K562 (cell line): ENCODE results near the gene ARF1. TPM values are rescaled to one million over a fixed set of nuclear protein-coding genes. Genes with fewer than 3 reads are reported as not detected.

ENCODE experiments used
- polyA plus RNA-seq, 8 experiments: library from polyadenylated mRNA; depleted of rRNA in 4 of 8; stranded (reverse) in 5 of 8; unstranded in 3 of 8; fragments of >200 nt; fragmentation: Nextera tagmentation in 2 of 8; fragmentation: Illumina TruSeq in 1 of 8; extraction: Ambion mirVana in 2 of 8; extraction: Trizol in 1 of 8; gene quantifications; 2 replicates each; pipeline versions ENCODE4 v1.2.1 to v1.2.3, GENCODE V29; 2011 to 2014; ENCODE audit warnings: inconsistent platforms in 1 of 8, missing spikeins in 1 of 8
- total RNA-seq, 7 experiments: library from RNA; depleted of rRNA in 6 of 7; stranded (reverse); fragments of >200 nt in 6 of 7; fragmentation: Illumina TruSeq in 2 of 7; extraction: Trizol in 2 of 7; gene quantifications; 2 replicates each; pipeline versions ENCODE4 v1.2.1 to v1.2.3, GENCODE V29; 2011 to 2021; ENCODE audit warnings: low replicate concordance in 1 of 7
- TF ChIP-seq, protein P1 (sequence below): fragments of 200-600 bp; sonication (generic); IDR thresholded peaks from one replicate; pipeline ENCODE4 v1.6.1; 2012; ENCODE audit warnings: mild to moderate bottlenecking, low read depth, low read length, inconsistent platforms

ARF1 gene
- total and polyA plus RNA-seq, 9 of the 15 experiments (the other 6 are each of a cell fraction or from before 2014, with no cell fraction given), result 69.8 to 593 (median 325) TPM

DNA sequence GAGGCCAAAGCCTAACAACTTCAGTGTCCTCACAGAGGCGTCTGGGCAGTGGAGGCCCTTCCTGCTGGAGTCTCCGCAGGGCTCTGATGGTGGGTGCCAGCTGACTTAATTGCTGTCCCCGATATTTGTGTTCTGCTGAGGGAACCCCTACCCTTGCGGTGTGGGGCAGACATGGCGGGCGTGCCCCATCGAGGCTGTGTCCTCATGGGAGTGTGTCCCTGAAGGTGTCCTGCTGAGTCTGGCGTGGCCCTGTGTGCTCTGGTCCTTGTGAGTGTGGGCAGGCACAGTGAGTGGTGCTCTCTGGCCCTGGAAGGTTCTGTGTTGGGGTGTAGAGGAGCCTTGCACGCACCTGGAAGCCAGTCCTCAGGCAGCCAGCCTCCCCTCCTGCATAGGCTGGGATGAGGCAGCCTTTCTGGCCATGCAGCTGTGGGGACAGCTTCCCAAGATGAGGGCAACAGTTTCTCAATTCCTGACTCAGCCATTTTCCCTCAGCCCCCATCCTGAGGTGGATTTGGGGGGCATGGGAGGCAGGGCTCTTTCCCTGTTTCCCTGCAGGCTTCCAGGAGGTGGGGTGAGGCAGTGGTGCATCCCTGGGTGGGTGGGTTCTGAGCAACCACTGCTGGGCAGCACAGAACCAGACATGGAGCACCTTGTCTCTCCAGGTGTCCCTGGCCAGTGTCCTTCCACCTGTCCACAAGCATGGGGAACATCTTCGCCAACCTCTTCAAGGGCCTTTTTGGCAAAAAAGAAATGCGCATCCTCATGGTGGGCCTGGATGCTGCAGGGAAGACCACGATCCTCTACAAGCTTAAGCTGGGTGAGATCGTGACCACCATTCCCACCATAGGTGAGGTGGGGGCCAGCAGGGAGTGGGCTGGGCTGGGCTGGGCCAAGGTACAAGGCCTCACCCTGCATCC lies 14.2 kb downstream of the ARF1 start (continued):
- TF ChIP-seq, protein P1, sequence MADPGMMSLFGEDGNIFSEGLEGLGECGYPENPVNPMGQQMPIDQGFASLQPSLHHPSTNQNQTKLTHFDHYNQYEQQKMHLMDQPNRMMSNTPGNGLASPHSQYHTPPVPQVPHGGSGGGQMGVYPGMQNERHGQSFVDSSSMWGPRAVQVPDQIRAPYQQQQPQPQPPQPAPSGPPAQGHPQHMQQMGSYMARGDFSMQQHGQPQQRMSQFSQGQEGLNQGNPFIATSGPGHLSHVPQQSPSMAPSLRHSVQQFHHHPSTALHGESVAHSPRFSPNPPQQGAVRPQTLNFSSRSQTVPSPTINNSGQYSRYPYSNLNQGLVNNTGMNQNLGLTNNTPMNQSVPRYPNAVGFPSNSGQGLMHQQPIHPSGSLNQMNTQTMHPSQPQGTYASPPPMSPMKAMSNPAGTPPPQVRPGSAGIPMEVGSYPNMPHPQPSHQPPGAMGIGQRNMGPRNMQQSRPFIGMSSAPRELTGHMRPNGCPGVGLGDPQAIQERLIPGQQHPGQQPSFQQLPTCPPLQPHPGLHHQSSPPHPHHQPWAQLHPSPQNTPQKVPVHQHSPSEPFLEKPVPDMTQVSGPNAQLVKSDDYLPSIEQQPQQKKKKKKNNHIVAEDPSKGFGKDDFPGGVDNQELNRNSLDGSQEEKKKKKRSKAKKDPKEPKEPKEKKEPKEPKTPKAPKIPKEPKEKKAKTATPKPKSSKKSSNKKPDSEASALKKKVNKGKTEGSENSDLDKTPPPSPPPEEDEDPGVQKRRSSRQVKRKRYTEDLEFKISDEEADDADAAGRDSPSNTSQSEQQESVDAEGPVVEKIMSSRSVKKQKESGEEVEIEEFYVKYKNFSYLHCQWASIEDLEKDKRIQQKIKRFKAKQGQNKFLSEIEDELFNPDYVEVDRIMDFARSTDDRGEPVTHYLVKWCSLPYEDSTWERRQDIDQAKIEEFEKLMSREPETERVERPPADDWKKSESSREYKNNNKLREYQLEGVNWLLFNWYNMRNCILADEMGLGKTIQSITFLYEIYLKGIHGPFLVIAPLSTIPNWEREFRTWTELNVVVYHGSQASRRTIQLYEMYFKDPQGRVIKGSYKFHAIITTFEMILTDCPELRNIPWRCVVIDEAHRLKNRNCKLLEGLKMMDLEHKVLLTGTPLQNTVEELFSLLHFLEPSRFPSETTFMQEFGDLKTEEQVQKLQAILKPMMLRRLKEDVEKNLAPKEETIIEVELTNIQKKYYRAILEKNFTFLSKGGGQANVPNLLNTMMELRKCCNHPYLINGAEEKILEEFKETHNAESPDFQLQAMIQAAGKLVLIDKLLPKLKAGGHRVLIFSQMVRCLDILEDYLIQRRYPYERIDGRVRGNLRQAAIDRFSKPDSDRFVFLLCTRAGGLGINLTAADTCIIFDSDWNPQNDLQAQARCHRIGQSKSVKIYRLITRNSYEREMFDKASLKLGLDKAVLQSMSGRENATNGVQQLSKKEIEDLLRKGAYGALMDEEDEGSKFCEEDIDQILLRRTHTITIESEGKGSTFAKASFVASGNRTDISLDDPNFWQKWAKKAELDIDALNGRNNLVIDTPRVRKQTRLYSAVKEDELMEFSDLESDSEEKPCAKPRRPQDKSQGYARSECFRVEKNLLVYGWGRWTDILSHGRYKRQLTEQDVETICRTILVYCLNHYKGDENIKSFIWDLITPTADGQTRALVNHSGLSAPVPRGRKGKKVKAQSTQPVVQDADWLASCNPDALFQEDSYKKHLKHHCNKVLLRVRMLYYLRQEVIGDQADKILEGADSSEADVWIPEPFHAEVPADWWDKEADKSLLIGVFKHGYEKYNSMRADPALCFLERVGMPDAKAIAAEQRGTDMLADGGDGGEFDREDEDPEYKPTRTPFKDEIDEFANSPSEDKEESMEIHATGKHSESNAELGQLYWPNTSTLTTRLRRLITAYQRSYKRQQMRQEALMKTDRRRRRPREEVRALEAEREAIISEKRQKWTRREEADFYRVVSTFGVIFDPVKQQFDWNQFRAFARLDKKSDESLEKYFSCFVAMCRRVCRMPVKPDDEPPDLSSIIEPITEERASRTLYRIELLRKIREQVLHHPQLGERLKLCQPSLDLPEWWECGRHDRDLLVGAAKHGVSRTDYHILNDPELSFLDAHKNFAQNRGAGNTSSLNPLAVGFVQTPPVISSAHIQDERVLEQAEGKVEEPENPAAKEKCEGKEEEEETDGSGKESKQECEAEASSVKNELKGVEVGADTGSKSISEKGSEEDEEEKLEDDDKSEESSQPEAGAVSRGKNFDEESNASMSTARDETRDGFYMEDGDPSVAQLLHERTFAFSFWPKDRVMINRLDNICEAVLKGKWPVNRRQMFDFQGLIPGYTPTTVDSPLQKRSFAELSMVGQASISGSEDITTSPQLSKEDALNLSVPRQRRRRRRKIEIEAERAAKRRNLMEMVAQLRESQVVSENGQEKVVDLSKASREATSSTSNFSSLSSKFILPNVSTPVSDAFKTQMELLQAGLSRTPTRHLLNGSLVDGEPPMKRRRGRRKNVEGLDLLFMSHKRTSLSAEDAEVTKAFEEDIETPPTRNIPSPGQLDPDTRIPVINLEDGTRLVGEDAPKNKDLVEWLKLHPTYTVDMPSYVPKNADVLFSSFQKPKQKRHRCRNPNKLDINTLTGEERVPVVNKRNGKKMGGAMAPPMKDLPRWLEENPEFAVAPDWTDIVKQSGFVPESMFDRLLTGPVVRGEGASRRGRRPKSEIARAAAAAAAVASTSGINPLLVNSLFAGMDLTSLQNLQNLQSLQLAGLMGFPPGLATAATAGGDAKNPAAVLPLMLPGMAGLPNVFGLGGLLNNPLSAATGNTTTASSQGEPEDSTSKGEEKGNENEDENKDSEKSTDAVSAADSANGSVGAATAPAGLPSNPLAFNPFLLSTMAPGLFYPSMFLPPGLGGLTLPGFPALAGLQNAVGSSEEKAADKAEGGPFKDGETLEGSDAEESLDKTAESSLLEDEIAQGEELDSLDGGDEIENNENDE, result no peak
- TF ChIP-seq, all 486 proteins: peak for 6
